D721Med (cell line): ENCODE results near the gene SPHK2.

ENCODE experiments used
- DNase-seq: peaks from one replicate; pipeline ENCODE4 v3.0.0; 2011; ENCODE audit warnings: low spot score; ENCODE audit not compliant: insufficient read length
- FAIRE-seq: peaks from 2 replicates; lab custom pipeline; 2011; peaks lifted over from hg19 to GRCh38; lab: Jason Lieb, UNC
- CTCF ChIP-seq: IDR thresholded peaks from 2 replicates; pipeline ENCODE4 v1.5.1; 2012; ENCODE audit warnings: mild to moderate bottlenecking, control low read depth; ENCODE audit not compliant: insufficient read depth; ENCODE audit errors: missing control alignments

The SPHK2 gene

GRCh38 chr19:48637948-48638830, 18.9 kb downstream of the SPHK2 start:
- no peak for FAIRE-seq
- peak; percentile 5 for TF ChIP-seq CTCF

GRCh38 chr19:48638831-48639381, 19.6 kb downstream of the SPHK2 start:
- DNase-seq (no peak), FAIRE-seq (no peak)
- no peak for TF ChIP-seq CTCF

More at GRCh38 chr19:48637948-48638830, 18.9 kb downstream of the SPHK2 start:
- peak; percentile 67 for DNase-seq

- no peak for DNase-seq
- no peak for TF ChIP-seq CTCF
- no peak for FAIRE-seq
Measured at GRCh38 chr19:48639483-48640375, 20.4 kb downstream of the SPHK2 start.

- FAIRE-seq = no peak
- TF ChIP-seq CTCF = no peak
Measured at GRCh38 chr19:48641850-48642249, 22.5 kb downstream of the SPHK2 start.

GRCh38 chr19:48642862-48643261, 23.6 kb downstream of the SPHK2 start:
- DNase-seq (no peak), FAIRE-seq (no peak)
- TF ChIP-seq CTCF = no peak

More at GRCh38 chr19:48641850-48642249, 22.5 kb downstream of the SPHK2 start:
- no peak for DNase-seq

GRCh38 chr19:48644355-48644754, 25.0 kb downstream of the SPHK2 start:
- DNase-seq (no peak), FAIRE-seq (no peak)
- TF ChIP-seq CTCF = no peak
